ENCODE results near the gene HMGB1. TPM values are rescaled to one million over a fixed set of nuclear protein-coding genes. Genes with fewer than 3 reads are reported as not detected.

Gene HMGB1
- total RNA-seq, 1 donor from 2014 or later, result 135 TPM

DNA sequence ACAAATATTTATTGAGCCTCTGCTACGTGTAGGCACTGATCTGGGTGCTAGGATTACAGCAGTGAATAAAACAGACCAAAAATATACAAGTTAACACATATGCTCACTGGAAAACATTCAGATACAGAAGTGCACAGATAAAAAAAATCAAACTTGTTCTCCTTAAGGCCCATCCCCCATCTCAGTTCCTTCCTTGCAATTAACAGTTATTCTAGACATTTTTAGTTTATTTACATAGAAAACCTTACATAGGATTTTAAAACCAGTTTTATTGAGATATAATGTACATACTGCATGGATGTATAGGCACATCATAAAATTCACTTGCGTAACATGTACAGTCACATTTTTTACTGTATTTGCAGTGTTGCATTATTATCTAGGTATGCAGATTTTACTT is 36.5 kb upstream of the HMGB1 start:
- no peak overlapping the region for H3K27ac ChIP-seq
- H3K9me3 ChIP-seq, result no peaks in the 10 kb centered on the region
- intact Hi-C loops (cut with DNase I), result no loop called here
- no peaks in the 10 kb centered on the region for H3K27me3 ChIP-seq
- H3K4me1 ChIP-seq, result no peaks in the 10 kb centered on the region
- H3K4me3 ChIP-seq, result no peak overlapping the region
- DNase-seq (ENCODE audit: low spot score in 2 of 2), result no peak
- TF ChIP-seq, protein P1, sequence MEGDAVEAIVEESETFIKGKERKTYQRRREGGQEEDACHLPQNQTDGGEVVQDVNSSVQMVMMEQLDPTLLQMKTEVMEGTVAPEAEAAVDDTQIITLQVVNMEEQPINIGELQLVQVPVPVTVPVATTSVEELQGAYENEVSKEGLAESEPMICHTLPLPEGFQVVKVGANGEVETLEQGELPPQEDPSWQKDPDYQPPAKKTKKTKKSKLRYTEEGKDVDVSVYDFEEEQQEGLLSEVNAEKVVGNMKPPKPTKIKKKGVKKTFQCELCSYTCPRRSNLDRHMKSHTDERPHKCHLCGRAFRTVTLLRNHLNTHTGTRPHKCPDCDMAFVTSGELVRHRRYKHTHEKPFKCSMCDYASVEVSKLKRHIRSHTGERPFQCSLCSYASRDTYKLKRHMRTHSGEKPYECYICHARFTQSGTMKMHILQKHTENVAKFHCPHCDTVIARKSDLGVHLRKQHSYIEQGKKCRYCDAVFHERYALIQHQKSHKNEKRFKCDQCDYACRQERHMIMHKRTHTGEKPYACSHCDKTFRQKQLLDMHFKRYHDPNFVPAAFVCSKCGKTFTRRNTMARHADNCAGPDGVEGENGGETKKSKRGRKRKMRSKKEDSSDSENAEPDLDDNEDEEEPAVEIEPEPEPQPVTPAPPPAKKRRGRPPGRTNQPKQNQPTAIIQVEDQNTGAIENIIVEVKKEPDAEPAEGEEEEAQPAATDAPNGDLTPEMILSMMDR (IDR thresholded peaks at IDR 0.05), result no peak
- no peaks in the 10 kb centered on the region for H3K36me3 ChIP-seq

DNA sequence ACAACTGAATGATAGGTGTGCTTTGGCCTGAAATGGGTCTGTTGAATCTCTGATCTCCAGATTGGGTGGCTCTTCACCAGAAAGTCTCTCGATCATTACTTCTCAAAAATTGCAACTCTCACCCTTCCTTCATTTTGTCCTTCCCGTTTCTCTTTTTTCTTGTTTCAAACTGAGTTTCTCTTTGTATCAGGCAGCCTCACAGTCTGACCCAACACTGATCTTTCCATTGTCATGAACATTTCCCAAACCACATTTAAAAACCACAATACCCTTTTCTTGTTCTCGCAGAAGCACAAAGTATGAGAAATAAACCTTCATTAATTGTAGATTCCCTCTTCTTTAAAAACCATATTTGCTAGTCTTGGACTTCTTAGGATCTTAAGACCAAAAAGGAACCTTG is 33.6 kb upstream of the HMGB1 start:
- TF ChIP-seq, protein P1 (IDR thresholded peaks at IDR 0.05), result no peak
- Histone ChIP-seq H3K4me1 (no peaks in the 10 kb centered on the region), H3K27me3 (no peaks in the 10 kb centered on the region), H3K36me3 (no peaks in the 10 kb centered on the region), H3K9me3 (no peaks in the 10 kb centered on the region), H3K4me3 (no peak overlapping the region), H3K27ac (no peak overlapping the region)
- intact Hi-C loops (cut with DNase I), result no loop called here
- DNase-seq (ENCODE audit: low spot score in 2 of 2), result no peak

DNA sequence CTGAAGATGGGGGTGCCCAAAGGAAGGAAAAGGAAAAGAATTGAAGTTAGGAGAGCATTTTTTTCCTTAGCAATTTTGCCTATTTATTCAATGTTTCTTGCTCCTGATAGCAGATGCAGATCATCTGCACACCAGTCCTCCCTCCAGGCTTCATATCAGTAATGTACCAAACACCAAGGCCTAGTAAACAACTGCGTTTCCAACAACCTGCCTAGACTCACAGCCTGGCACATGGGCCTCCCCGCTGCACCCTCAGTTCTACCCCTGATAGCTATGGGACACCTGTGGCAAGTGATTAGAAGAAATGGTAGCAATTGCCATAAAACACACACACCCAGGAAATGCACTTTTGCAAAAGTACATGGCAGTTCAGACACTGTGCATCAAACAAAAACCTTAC is 30.4 kb upstream of the HMGB1 start:
- Histone ChIP-seq H3K9me3 (no peaks in the 10 kb centered on the region), H3K4me3 (no peak overlapping the region), H3K27me3 (no peaks in the 10 kb centered on the region), H3K4me1 (no peaks in the 10 kb centered on the region), H3K36me3 (no peaks in the 10 kb centered on the region), H3K27ac (no peak overlapping the region)
- DNase-seq (ENCODE audit: low spot score in 2 of 2), result no peak
- intact Hi-C loops (cut with DNase I), result no loop called here
- TF ChIP-seq, protein P1 (IDR thresholded peaks at IDR 0.05), result no peak

DNA sequence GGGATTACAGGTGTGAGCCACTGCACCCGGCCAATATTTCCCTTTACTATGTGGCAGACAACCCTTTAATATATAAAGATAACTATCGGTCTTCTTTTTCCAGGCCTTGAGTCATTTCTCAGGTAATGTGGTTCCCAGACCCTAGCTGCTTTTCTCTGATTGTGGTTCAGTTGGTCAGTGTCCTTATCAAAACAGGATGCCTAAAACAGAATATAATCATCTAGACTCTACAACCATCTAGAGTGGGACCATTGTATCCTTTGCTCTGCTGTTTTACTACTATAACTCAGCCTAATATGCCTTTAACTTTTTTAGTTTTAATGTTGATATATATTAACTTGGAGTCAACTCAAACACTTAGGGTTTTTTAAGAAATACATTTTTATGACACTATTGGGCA is 30.0 kb upstream of the HMGB1 start:
- no peaks in the 10 kb centered on the region for H3K36me3 ChIP-seq
- intact Hi-C loops (cut with DNase I), result no loop called here
- TF ChIP-seq, protein P1 (IDR thresholded peaks at IDR 0.05), result no peak
- H3K9me3 ChIP-seq, result no peaks in the 10 kb centered on the region
- H3K27me3 ChIP-seq, result no peaks in the 10 kb centered on the region
- no peak overlapping the region for H3K4me3 ChIP-seq
- no peak overlapping the region for H3K27ac ChIP-seq
- no peak for DNase-seq (ENCODE audit: low spot score in 2 of 2)
- H3K4me1 ChIP-seq, result no peaks in the 10 kb centered on the region

DNA sequence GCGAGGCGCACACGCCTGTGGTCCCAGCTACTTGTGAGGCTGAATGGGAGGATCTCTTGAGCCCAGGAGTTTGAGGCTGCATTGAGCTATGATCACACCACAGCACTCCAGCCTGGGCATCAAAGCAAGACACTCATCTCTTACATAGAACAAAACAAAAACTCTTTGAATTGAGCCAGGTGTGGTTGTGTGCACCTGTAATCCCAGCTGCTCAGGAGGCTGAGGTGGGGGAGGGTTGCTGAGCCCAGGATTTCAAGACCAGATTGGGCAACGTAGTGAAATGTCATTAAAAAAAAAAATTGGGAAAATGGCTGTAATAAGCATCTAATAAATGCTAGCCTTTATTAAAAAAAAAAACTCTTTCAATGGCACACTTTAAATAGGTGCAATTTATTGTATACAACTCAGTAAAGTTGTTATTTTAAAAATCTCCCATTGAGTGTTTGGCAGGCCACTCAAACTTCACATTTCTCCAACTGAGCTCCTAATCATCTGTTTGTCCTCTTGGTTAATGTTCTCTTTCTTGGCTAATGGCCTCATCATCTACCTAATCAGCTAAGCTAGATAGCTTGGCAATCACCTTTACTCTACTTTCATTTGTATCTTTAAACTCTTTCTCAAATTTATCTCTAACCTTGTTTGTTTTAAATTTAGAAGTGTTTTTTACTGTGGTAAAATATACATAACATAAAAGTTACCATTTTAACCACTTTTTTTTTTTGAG is 28.1 kb upstream of the HMGB1 start:
- Histone ChIP-seq H3K27me3 (no peaks in the 10 kb centered on the region), H3K4me3 (no peak overlapping the region), H3K9me3 (no peaks in the 10 kb centered on the region), H3K27ac (no peak overlapping the region), H3K36me3 (no peaks in the 10 kb centered on the region), H3K4me1 (no peaks in the 10 kb centered on the region)
- no peak for DNase-seq (ENCODE audit: low spot score in 2 of 2)
- intact Hi-C loops (cut with DNase I), result no loop called here
- TF ChIP-seq, protein P1 (IDR thresholded peaks at IDR 0.05), result no peak

DNA sequence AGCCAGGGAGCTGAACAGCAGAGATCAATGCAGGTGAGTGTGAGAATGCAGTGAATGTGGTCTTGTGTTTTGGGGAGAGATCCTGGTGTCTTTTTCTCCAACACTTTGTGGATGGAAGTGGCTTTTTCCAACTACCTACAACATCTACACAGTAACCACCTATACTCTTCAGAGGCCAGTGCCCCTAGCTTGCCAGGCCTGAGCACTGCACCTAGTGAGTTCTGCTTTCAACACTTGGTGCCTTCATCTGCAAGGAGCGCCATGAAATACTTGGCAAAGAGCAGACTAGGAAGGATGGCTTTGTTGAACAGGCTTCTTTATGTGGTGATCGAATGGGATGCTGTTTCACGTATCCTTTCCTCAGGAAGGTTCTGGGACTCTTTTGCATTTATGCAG is 21.3 kb upstream of the HMGB1 start:
- intact Hi-C loops (cut with DNase I), result no loop called here
- H3K4me3 ChIP-seq, result no peak overlapping the region
- H3K36me3 ChIP-seq, result no peaks in the 10 kb centered on the region
- no peaks in the 10 kb centered on the region for H3K27me3 ChIP-seq
- no peaks in the 10 kb centered on the region for H3K9me3 ChIP-seq
- no peak for DNase-seq (ENCODE audit: low spot score in 2 of 2)
- no peaks in the 10 kb centered on the region for H3K4me1 ChIP-seq
- H3K27ac ChIP-seq, result no peak overlapping the region
- TF ChIP-seq, protein P1 (IDR thresholded peaks at IDR 0.05), result no peak
